Liver (tissue), 3 donors: ENCODE measurements around the gene GALNT1.

Source experiments
- CTCF ChIP-seq: fragments of 150-350 bp; IDR thresholded peaks from 2 replicates; pipeline ENCODE4 v1.5.1; 2017; ENCODE audit warnings: improper control_type of control experiment, low read depth, low read length; ENCODE audit not compliant: missing input control
- EGR1 ChIP-seq, 2 donors: IDR thresholded peaks; 2 replicates each; pipeline ENCODE4 v1.6.1; 2016 to 2018; ENCODE audit warnings: antibody characterized with exemption in 2 of 2, low read depth in 2 of 2
- GABPA ChIP-seq, 2 donors: IDR thresholded peaks in 1 of 2; conservative IDR thresholded peaks in 1 of 2; 2 replicates each; pipeline ENCODE4 v1.6.1; 2016; ENCODE audit warnings: antibody characterized with exemption in 2 of 2, mild to moderate bottlenecking in 1 of 2, moderate library complexity in 1 of 2
- HNF4A ChIP-seq, 2 donors: conservative IDR thresholded peaks; 2 replicates each; pipeline ENCODE4 v1.6.1; 2016; ENCODE audit warnings: antibody characterized with exemption in 2 of 2, mild to moderate bottlenecking in 2 of 2
- HNF4G ChIP-seq: IDR thresholded peaks from 2 replicates; pipeline ENCODE4 v1.6.1; 2016; ENCODE audit warnings: antibody characterized with exemption
- JUND ChIP-seq, 2 donors: IDR thresholded peaks; 2 replicates each; pipeline ENCODE4 v1.6.1; 2016; ENCODE audit warnings: antibody characterized with exemption in 2 of 2
- RAD21 ChIP-seq, 2 donors: IDR thresholded peaks; 2 replicates each; pipeline ENCODE4 v1.6.1; 2016; ENCODE audit warnings: antibody characterized with exemption in 2 of 2, mild to moderate bottlenecking in 2 of 2
- REST ChIP-seq: IDR thresholded peaks from 2 replicates; pipeline ENCODE4 v1.6.1; 2016; ENCODE audit warnings: antibody characterized with exemption, mild to moderate bottlenecking
- SP1 ChIP-seq: IDR thresholded peaks from 2 replicates; pipeline ENCODE4 v1.6.1; 2018; ENCODE audit warnings: antibody characterized with exemption, mild to moderate bottlenecking
- TAF1 ChIP-seq: conservative IDR thresholded peaks from 2 replicates; pipeline ENCODE4 v1.6.1; 2016; ENCODE audit warnings: antibody characterized with exemption, mild to moderate bottlenecking
- YY1 ChIP-seq: IDR thresholded peaks from 2 replicates; pipeline ENCODE4 v1.6.1; 2016; ENCODE audit warnings: antibody characterized with exemption, mild to moderate bottlenecking
- TF ChIP-seq, protein P1 (sequence below): IDR thresholded peaks from 2 replicates; pipeline ENCODE4 v1.6.1; 2016; ENCODE audit warnings: antibody characterized with exemption
- TF ChIP-seq, protein P2 (sequence below): IDR thresholded peaks from 2 replicates; pipeline ENCODE4 v1.6.1; 2016; ENCODE audit warnings: antibody characterized with exemption
- TF ChIP-seq, protein P3 (sequence below): IDR thresholded peaks from 2 replicates; pipeline ENCODE4 v1.6.1; 2016; ENCODE audit warnings: antibody characterized with exemption
- donor health status: healthy.
- donor health status: healthy.

- no peak for TF ChIP-seq CTCF
- TF ChIP-seq, protein P1, sequence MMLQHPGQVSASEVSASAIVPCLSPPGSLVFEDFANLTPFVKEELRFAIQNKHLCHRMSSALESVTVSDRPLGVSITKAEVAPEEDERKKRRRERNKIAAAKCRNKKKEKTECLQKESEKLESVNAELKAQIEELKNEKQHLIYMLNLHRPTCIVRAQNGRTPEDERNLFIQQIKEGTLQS, result no peak
- TF ChIP-seq YY1, result no peak
- no peak for TF ChIP-seq HNF4A (conservative IDR thresholded peaks at IDR 0.05)
- TF ChIP-seq, protein P2, sequence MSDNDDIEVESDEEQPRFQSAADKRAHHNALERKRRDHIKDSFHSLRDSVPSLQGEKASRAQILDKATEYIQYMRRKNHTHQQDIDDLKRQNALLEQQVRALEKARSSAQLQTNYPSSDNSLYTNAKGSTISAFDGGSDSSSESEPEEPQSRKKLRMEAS, result no peak
- TF ChIP-seq SP1, result no peak
- no peak for TF ChIP-seq JUND (IDR thresholded peaks at IDR 0.05)
- no peak for TF ChIP-seq RAD21 (IDR thresholded peaks at IDR 0.05)
- TF ChIP-seq, protein P3, sequence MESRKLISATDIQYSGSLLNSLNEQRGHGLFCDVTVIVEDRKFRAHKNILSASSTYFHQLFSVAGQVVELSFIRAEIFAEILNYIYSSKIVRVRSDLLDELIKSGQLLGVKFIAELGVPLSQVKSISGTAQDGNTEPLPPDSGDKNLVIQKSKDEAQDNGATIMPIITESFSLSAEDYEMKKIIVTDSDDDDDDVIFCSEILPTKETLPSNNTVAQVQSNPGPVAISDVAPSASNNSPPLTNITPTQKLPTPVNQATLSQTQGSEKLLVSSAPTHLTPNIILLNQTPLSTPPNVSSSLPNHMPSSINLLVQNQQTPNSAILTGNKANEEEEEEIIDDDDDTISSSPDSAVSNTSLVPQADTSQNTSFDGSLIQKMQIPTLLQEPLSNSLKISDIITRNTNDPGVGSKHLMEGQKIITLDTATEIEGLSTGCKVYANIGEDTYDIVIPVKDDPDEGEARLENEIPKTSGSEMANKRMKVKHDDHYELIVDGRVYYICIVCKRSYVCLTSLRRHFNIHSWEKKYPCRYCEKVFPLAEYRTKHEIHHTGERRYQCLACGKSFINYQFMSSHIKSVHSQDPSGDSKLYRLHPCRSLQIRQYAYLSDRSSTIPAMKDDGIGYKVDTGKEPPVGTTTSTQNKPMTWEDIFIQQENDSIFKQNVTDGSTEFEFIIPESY, result no peak
- TF ChIP-seq HNF4G, result no peak
- TF ChIP-seq EGR1 (IDR thresholded peaks at IDR 0.05; ENCODE audit: low read depth in 2 of 2), result no peak
- TF ChIP-seq TAF1, result no peak
- no peak for TF ChIP-seq GABPA (IDR thresholded peaks at IDR 0.05 in 1 of 2, conservative IDR thresholded peaks at IDR 0.05 in 1 of 2)
- TF ChIP-seq REST, result no peak
Observed at GRCh38 chr18:35597758-35598157, 16.2 kb downstream of the GALNT1 start.
